HepG2 (cell line): Measurements from ENCODE around the gene ARIH1. TPM values are rescaled to one million over a fixed set of nuclear protein-coding genes. Genes with fewer than 3 reads are reported as not detected.

ENCODE experiments used
- E2F2 ChIP-seq: sonication (generic); formaldehyde crosslinking; IDR thresholded peaks from 2 replicates; pipeline ENCODE4 v1.4.0; 2020; ENCODE audit warnings: missing genetic modification reagents, borderline replicate concordance
- KDM1A ChIP-seq: IDR thresholded peaks from 2 replicates; pipeline ENCODE4 v1.6.1; 2016; ENCODE audit warnings: missing compliant biosample characterization
- LCORL ChIP-seq, 2 experiments: fragments of 450-650 bp in 1 of 2; sonication (generic) in 1 of 2; formaldehyde crosslinking in 1 of 2; IDR thresholded peaks; 2 replicates each; pipeline versions ENCODE4 v1.5.0 to v1.6.1; 2017 to 2020; ENCODE audit warnings: antibody characterized with exemption in 1 of 2, missing genetic modification reagents in 1 of 2
- MAFF ChIP-seq: IDR thresholded peaks from 2 replicates; pipeline ENCODE4 v1.6.1; 2011; ENCODE audit warnings: low read depth, low read length, improper control_type of control experiment
- NFATC3 ChIP-seq: sonication (generic); formaldehyde crosslinking; IDR thresholded peaks from 2 replicates; pipeline ENCODE4 v1.5.1; 2020; ENCODE audit warnings: mild to moderate bottlenecking, missing genetic modification reagents
- POLR2G ChIP-seq: fragments of 200-400 bp; formaldehyde crosslinking; IDR thresholded peaks from 2 replicates; pipeline ENCODE4 v1.6.1; 2018; ENCODE audit warnings: mild to moderate bottlenecking, low read depth, low read length, moderate library complexity
- SAP130 ChIP-seq: IDR thresholded peaks from 2 replicates; pipeline ENCODE4 v1.6.1; 2016; ENCODE audit warnings: low read depth
- TAF15 ChIP-seq: fragments of 200-400 bp; formaldehyde crosslinking; IDR thresholded peaks from one replicate; pipeline ENCODE4 v1.6.1; 2018; ENCODE audit warnings: mild to moderate bottlenecking, low read depth, low read length; ENCODE audit not compliant: poor library complexity, severe bottlenecking
- TCF7L2 ChIP-seq: IDR thresholded peaks from 2 replicates; pipeline ENCODE4 v1.6.1; 2011; ENCODE audit warnings: mild to moderate bottlenecking, low read depth, low read length, moderate library complexity
- ZNF282 ChIP-seq: fragments of 450-650 bp; IDR thresholded peaks from 2 replicates; pipeline ENCODE4 v1.6.1; 2018; ENCODE audit not compliant: partially characterized antibody
- ZNF768 ChIP-seq: sonication (generic); formaldehyde crosslinking; IDR thresholded peaks from 2 replicates; pipeline ENCODE4 v1.4.0; 2020; ENCODE audit warnings: missing genetic modification reagents
- ZNF891 ChIP-seq: sonication (generic); formaldehyde crosslinking; IDR thresholded peaks from 2 replicates; pipeline ENCODE4 v1.5.0; 2020; ENCODE audit warnings: mild to moderate bottlenecking, missing genetic modification reagents
- polyA plus RNA-seq, 8 experiments: library from polyadenylated mRNA; depleted of rRNA in 3 of 8; stranded (reverse) in 7 of 8; unstranded in 1 of 8; fragments of >200 nt; fragmentation: Illumina TruSeq in 4 of 8; extraction: Trizol in 4 of 8; gene quantifications; 2 replicates each; pipeline versions ENCODE4 v1.2.1 to v1.2.3, GENCODE V29; 2011 to 2016; ENCODE audit warnings: low read depth in 4 of 8, missing spikeins in 1 of 8, mixed read lengths in 1 of 8; ENCODE audit not compliant: insufficient read depth in 1 of 8
- total RNA-seq, 5 experiments: library from RNA; depleted of rRNA; stranded (reverse); fragments of >200 nt; fragmentation: Illumina TruSeq; extraction: Trizol; gene quantifications; 2 replicates each; pipeline ENCODE4 v1.2.3, GENCODE V29; 2016; ENCODE audit warnings: low read depth in 1 of 5
- TF ChIP-seq, protein P1 (sequence below): sonication (generic); formaldehyde crosslinking; IDR thresholded peaks from 2 replicates; pipeline ENCODE4 v1.5.0; 2020; ENCODE audit warnings: mild to moderate bottlenecking, missing genetic modification reagents, borderline replicate concordance
- TF ChIP-seq, protein P2 (sequence below): sonication (generic); formaldehyde crosslinking; conservative IDR thresholded peaks from 2 replicates; pipeline ENCODE4 v1.8.1; 2023; ENCODE audit warnings: missing genetic modification reagents

Gene ARIH1
- total and polyA plus RNA-seq, 2 of the 13 experiments (the other 11 are each of a cell fraction or from before 2014, with no cell fraction given), result 38.8 to 59.8 TPM

GRCh38 chr15:72473614-72474465 lies at the start of gene ARIH1 (continued):
- TF ChIP-seq E2F2 (CRISPR knock-in tag) (peak; percentile 85; the same call in 1 of the 2 replicates), SAP130 (peak; percentile 87), KDM1A (CRISPR knock-in tag) (no peak), TCF7L2 (no peak), TAF15 (peak; percentile 93), ZNF282 (no peak), MAFF (no peak), POLR2G (peak; percentile 98), LCORL (IDR thresholded peaks at IDR 0.05) (peak; percentile 85), LCORL (CRISPR knock-in tag; IDR thresholded peaks at IDR 0.05) (peak; percentile 75), ZNF891 (peak; percentile 75; the same call in 1 of the 2 replicates), NFATC3 (CRISPR knock-in tag) (peak; percentile 89; the same call in 1 of the 2 replicates), ZNF768 (CRISPR knock-in tag) (peak; percentile 48; the same call in 1 of the 2 replicates)
- TF ChIP-seq, protein P1, sequence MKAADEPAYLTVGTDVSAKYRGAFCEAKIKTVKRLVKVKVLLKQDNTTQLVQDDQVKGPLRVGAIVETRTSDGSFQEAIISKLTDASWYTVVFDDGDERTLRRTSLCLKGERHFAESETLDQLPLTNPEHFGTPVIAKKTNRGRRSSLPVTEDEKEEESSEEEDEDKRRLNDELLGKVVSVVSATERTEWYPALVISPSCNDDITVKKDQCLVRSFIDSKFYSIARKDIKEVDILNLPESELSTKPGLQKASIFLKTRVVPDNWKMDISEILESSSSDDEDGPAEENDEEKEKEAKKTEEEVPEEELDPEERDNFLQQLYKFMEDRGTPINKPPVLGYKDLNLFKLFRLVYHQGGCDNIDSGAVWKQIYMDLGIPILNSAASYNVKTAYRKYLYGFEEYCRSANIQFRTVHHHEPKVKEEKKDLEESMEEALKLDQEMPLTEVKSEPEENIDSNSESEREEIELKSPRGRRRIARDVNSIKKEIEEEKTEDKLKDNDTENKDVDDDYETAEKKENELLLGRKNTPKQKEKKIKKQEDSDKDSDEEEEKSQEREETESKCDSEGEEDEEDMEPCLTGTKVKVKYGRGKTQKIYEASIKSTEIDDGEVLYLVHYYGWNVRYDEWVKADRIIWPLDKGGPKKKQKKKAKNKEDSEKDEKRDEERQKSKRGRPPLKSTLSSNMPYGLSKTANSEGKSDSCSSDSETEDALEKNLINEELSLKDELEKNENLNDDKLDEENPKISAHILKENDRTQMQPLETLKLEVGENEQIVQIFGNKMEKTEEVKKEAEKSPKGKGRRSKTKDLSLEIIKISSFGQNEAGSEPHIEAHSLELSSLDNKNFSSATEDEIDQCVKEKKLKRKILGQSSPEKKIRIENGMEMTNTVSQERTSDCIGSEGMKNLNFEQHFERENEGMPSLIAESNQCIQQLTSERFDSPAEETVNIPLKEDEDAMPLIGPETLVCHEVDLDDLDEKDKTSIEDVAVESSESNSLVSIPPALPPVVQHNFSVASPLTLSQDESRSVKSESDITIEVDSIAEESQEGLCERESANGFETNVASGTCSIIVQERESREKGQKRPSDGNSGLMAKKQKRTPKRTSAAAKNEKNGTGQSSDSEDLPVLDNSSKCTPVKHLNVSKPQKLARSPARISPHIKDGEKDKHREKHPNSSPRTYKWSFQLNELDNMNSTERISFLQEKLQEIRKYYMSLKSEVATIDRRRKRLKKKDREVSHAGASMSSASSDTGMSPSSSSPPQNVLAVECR, result peak; percentile 91
- TF ChIP-seq, protein P2, sequence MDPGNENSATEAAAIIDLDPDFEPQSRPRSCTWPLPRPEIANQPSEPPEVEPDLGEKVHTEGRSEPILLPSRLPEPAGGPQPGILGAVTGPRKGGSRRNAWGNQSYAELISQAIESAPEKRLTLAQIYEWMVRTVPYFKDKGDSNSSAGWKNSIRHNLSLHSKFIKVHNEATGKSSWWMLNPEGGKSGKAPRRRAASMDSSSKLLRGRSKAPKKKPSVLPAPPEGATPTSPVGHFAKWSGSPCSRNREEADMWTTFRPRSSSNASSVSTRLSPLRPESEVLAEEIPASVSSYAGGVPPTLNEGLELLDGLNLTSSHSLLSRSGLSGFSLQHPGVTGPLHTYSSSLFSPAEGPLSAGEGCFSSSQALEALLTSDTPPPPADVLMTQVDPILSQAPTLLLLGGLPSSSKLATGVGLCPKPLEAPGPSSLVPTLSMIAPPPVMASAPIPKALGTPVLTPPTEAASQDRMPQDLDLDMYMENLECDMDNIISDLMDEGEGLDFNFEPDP (CRISPR knock-in tag), result no peak
